HepG2 (cell line): ENCODE data around the gene GSTP1. TPM values are rescaled to one million over a fixed set of nuclear protein-coding genes. Genes with fewer than 3 reads are reported as not detected.

Experiments
- ATAC-seq: fragments of 200-7000 bp; cut with Tn5 transposase; 3 replicates; pipeline ENCODE4 v1.9.1; 2020; ENCODE audit warnings: mild to moderate bottlenecking, moderate library complexity
- BruUV-seq: library from RNA; stranded (reverse); fragments of 400-500 nt; replicated peaks from 2 replicates; lab custom pipeline; 2021; lab: Mats Ljungman, UMichigan
- CTCF ChIA-PET: fragments of 300-600 bp; formaldehyde crosslinking; extraction: SDS; loops from one replicate; lab custom pipeline; 2021; ENCODE audit warnings: low total read pairs, inconsistent platforms, low intra/inter-chr PET ratio; lab: Yijun Ruan, JAX
- POLR2A ChIA-PET: fragments of 350-600 bp; sonication (Branson Sonifier 250); formaldehyde crosslinking; loops from one replicate; lab custom pipeline; 2020; ENCODE audit warnings: antibody characterized with exemption, inconsistent platforms; lab: Yijun Ruan, JAX
- DNase-seq: peaks from one replicate; pipeline ENCODE4 v3.0.0-alpha.2; 2015; ENCODE audit warnings: low spot score
- FAIRE-seq: peaks from 3 replicates; lab custom pipeline; 2011; peaks lifted over from hg19 to GRCh38; lab: Jason Lieb, UNC
- H2AFZ ChIP-seq: one replicate; pipeline ENCODE4 v1.6.1; 2011; ENCODE audit warnings: low read length, inconsistent platforms
- H3K27ac ChIP-seq: fragments of 300-600 bp; 3 replicates; pipeline ENCODE4 v1.8.0; 2011; ENCODE audit warnings: mixed run types, mild to moderate bottlenecking, mixed read lengths, low read length, inconsistent platforms; ENCODE audit not compliant: insufficient read depth; ENCODE audit errors: extremely low read length
- H3K27me3 ChIP-seq, 2 experiments: fragments of 200-600 bp in 1 of 2; 2 replicates in 1 of 2; 3 replicates in 1 of 2; pipeline versions ENCODE4 v1.6.0 to v1.8.0; 2011; ENCODE audit warnings: low read length in 2 of 2, mild to moderate bottlenecking in 2 of 2, moderate library complexity in 2 of 2, inconsistent platforms in 1 of 2; ENCODE audit not compliant: insufficient read depth in 2 of 2, control insufficient read depth in 1 of 2
- H3K36me3 ChIP-seq, 2 experiments: fragments of 200-600 bp in 1 of 2; replicated peaks in 1 of 2; 2 replicates in 1 of 2; 3 replicates in 1 of 2; pipeline versions ENCODE4 v1.5.1 to v1.8.0; 2011; ENCODE audit warnings: low read length in 2 of 2, inconsistent platforms in 1 of 2; ENCODE audit not compliant: insufficient read depth in 2 of 2, control insufficient read depth in 1 of 2
- H3K4me1 ChIP-seq: 2 replicates; pipeline ENCODE4 v1.5.1; 2012; ENCODE audit warnings: low read length, inconsistent platforms; ENCODE audit not compliant: insufficient read depth
- H3K4me2 ChIP-seq: 2 replicates; pipeline ENCODE4 v1.6.0; 2011; ENCODE audit warnings: low read depth, low read length, inconsistent platforms
- H3K4me3 ChIP-seq, 3 experiments: fragments of 200-600 bp in 1 of 3; sonication (generic), shearing (Covaris generic) in 1 of 3; replicated peaks in 1 of 3; 2 replicates each; pipeline ENCODE4 v1.5.1; 2011 to 2016; ENCODE audit warnings: low read length in 3 of 3, inconsistent platforms in 2 of 3, low read depth in 2 of 3, mild to moderate bottlenecking in 2 of 3, control low read depth in 1 of 3, mixed read lengths in 1 of 3; ENCODE audit not compliant: insufficient read depth in 1 of 3
- H3K79me2 ChIP-seq: one replicate; pipeline ENCODE4 v1.6.1; 2011; ENCODE audit warnings: low read length, inconsistent platforms; ENCODE audit not compliant: insufficient read depth
- H3K9ac ChIP-seq: 2 replicates; pipeline ENCODE4 v1.6.0; 2011; ENCODE audit warnings: mild to moderate bottlenecking, low read depth, low read length, inconsistent platforms; ENCODE audit not compliant: insufficient read depth
- H3K9me3 ChIP-seq: 2 replicates; pipeline ENCODE4 v1.5.1; 2012; ENCODE audit warnings: mild to moderate bottlenecking, low read length
- H4K20me1 ChIP-seq: 2 replicates; pipeline ENCODE4 v1.6.0; 2011; ENCODE audit warnings: inconsistent platforms, mild to moderate bottlenecking, low read length, moderate library complexity; ENCODE audit not compliant: insufficient read depth
- GATAD1 ChIP-seq: IDR thresholded peaks from 2 replicates; pipeline ENCODE4 v1.6.1; 2016; ENCODE audit warnings: missing genetic modification reagents, missing compliant biosample characterization
- KLF6 ChIP-seq: IDR thresholded peaks from 2 replicates; pipeline ENCODE4 v1.8.0; 2016; ENCODE audit warnings: missing biosample characterization, missing genetic modification reagents
- MED1 ChIP-seq: sonication (generic); formaldehyde crosslinking; IDR thresholded peaks from 2 replicates; pipeline ENCODE4 v1.4.0; 2020; ENCODE audit warnings: missing genetic modification reagents
- MED13 ChIP-seq: sonication (generic); formaldehyde crosslinking; IDR thresholded peaks from 2 replicates; pipeline ENCODE4 v1.5.0; 2020; ENCODE audit warnings: missing genetic modification reagents
- MXD3 ChIP-seq: IDR thresholded peaks from 2 replicates; pipeline ENCODE4 v1.6.1; 2016; ENCODE audit warnings: mild to moderate bottlenecking, missing biosample characterization, missing genetic modification reagents
- NCOA5 ChIP-seq: sonication (generic); formaldehyde crosslinking; IDR thresholded peaks from 2 replicates; pipeline ENCODE4 v1.4.0; 2020; ENCODE audit warnings: missing genetic modification reagents
- PAX8 ChIP-seq: sonication (generic); formaldehyde crosslinking; IDR thresholded peaks from 2 replicates; pipeline ENCODE4 v1.8.0; 2022; ENCODE audit warnings: mild to moderate bottlenecking, missing genetic modification reagents, borderline replicate concordance
- RARG ChIP-seq: sonication (generic); formaldehyde crosslinking; IDR thresholded peaks from 2 replicates; pipeline ENCODE4 v1.4.0; 2020; ENCODE audit warnings: low read depth, mild to moderate bottlenecking, missing genetic modification reagents
- SAFB2 ChIP-seq: sonication (generic); formaldehyde crosslinking; IDR thresholded peaks from 2 replicates; pipeline ENCODE4 v1.5.1; 2020; ENCODE audit warnings: missing genetic modification reagents, low read depth, mild to moderate bottlenecking, borderline replicate concordance
- SOX6 ChIP-seq, 2 experiments: fragments of 450-650 bp in 1 of 2; sonication (generic) in 1 of 2; formaldehyde crosslinking in 1 of 2; IDR thresholded peaks; 2 replicates each; pipeline versions ENCODE4 v1.4.0 to v1.6.1; 2017 to 2020; ENCODE audit warnings: antibody characterized with exemption in 1 of 2, mild to moderate bottlenecking in 1 of 2, missing genetic modification reagents in 1 of 2
- TARDBP ChIP-seq: sonication (generic); formaldehyde crosslinking; IDR thresholded peaks from 2 replicates; pipeline ENCODE4 v1.8.0; 2022; ENCODE audit warnings: mild to moderate bottlenecking, missing genetic modification reagents
- TBL1XR1 ChIP-seq: fragments of 150-350 bp; IDR thresholded peaks from 2 replicates; pipeline ENCODE4 v1.6.1; 2014; ENCODE audit warnings: borderline replicate concordance, low read length; ENCODE audit not compliant: partially characterized antibody
- TEAD3 ChIP-seq: optimal IDR thresholded peaks from 2 replicates; pipeline ENCODE3; 2016; ENCODE audit warnings: borderline replicate concordance
- THAP8 ChIP-seq: sonication (generic); formaldehyde crosslinking; IDR thresholded peaks from 2 replicates; pipeline ENCODE4 v1.5.1; 2020; ENCODE audit warnings: missing genetic modification reagents, mild to moderate bottlenecking, borderline replicate concordance
- ZBTB4 ChIP-seq: sonication (generic); formaldehyde crosslinking; IDR thresholded peaks from 2 replicates; pipeline ENCODE4 v1.4.0; 2020; ENCODE audit warnings: missing genetic modification reagents, mild to moderate bottlenecking, borderline replicate concordance
- ZFP1 ChIP-seq: IDR thresholded peaks from 2 replicates; pipeline ENCODE4 v1.6.1; 2016
- ZNF225 ChIP-seq: sonication (generic); formaldehyde crosslinking; IDR thresholded peaks from 2 replicates; pipeline ENCODE4 v1.4.0; 2020; ENCODE audit warnings: mild to moderate bottlenecking, missing genetic modification reagents
- ZNF430 ChIP-seq: sonication (generic); formaldehyde crosslinking; IDR thresholded peaks from 2 replicates; pipeline ENCODE4 v1.9.0; 2021; ENCODE audit warnings: mild to moderate bottlenecking, missing genetic modification reagents
- ZNF788 ChIP-seq: sonication (generic); formaldehyde crosslinking; IDR thresholded peaks from 2 replicates; pipeline ENCODE4 v1.5.0; 2020; ENCODE audit warnings: mild to moderate bottlenecking, missing genetic modification reagents, borderline replicate concordance
- ZNF878 ChIP-seq: sonication (generic); formaldehyde crosslinking; IDR thresholded peaks from 2 replicates; pipeline ENCODE4 v1.8.1; 2023; ENCODE audit warnings: mild to moderate bottlenecking, missing genetic modification reagents, moderate library complexity
- WGBS: methylation state at CpG from one replicate; pipeline ENCODE4 v1.1.6; 2017; ENCODE audit warnings: low lambda C conversion rate; 5-methylcytosine and 5-hydroxymethylcytosine counted together
- in situ Hi-C: cut with HindIII; loops from 2 replicates; pipeline ENCODE4 v1.10.0; 2017; ENCODE audit warnings: low pct_unique_long_range_greater_than_20kb; ENCODE audit not compliant: extremely low pct_ligation_motif_present
- intact Hi-C: fragments of 100-400 bp; cut with micrococcal nuclease; formaldehyde crosslinking; loops from one replicate; pipeline ENCODE4 v1.10.0; 2022; ENCODE audit not compliant: unreplicated experiment
- polyA plus RNA-seq, 8 experiments: library from polyadenylated mRNA; depleted of rRNA in 3 of 8; stranded (reverse) in 7 of 8; unstranded in 1 of 8; fragments of >200 nt; fragmentation: Illumina TruSeq in 4 of 8; extraction: Trizol in 4 of 8; gene quantifications; 2 replicates each; pipeline versions ENCODE4 v1.2.1 to v1.2.3, GENCODE V29; 2011 to 2016; ENCODE audit warnings: low read depth in 4 of 8, missing spikeins in 1 of 8, mixed read lengths in 1 of 8; ENCODE audit not compliant: insufficient read depth in 1 of 8
- total RNA-seq, 5 experiments: library from RNA; depleted of rRNA; stranded (reverse); fragments of >200 nt; fragmentation: Illumina TruSeq; extraction: Trizol; gene quantifications; 2 replicates each; pipeline ENCODE4 v1.2.3, GENCODE V29; 2016; ENCODE audit warnings: low read depth in 1 of 5

The GSTP1 gene
- total and polyA plus RNA-seq, 2 of the 13 experiments (the other 11 are each of a cell fraction or from before 2014, with no cell fraction given) = not detected

GRCh38 chr11:67577951-67578350 lies 5.7 kb upstream of the GSTP1 start:
- Histone ChIP-seq H3K27me3 (peaks cover 0 to 2% of the 10 kb centered on the region in 2 experiments; a peak in 1 of 5 replicates), H4K20me1 (no peaks in the 10 kb centered on the region), H3K4me3 (no peak overlapping the region), H3K9ac (no peak overlapping the region), H3K4me1 (peaks cover 53% of the 10 kb centered on the region), H3K36me3 (no peaks in the 10 kb centered on the region), H3K4me2 (no peak overlapping the region), H3K9me3 (no peaks in the 10 kb centered on the region), H2AFZ (no peak overlapping the region), H3K27ac (no peak overlapping the region), H3K79me2 (no peaks in the 10 kb centered on the region)
- ATAC-seq = no peak
- WGBS = no CpG with 5 or more reads among the region's 6 CpGs
- DNase-seq = no peak
- no TSS peak for BruUV-seq
- in situ Hi-C loops = no loop called here
- TF ChIP-seq TBL1XR1 = no peak
- no peak for TF ChIP-seq KLF6
- no peak for TF ChIP-seq ZBTB4
- TF ChIP-seq GATAD1 (CRISPR knock-in tag) = no peak
- no peak for TF ChIP-seq ZNF430 (CRISPR knock-in tag)
- TF ChIP-seq THAP8 = no peak
- no peak for TF ChIP-seq NCOA5 (CRISPR knock-in tag)
- no peak for TF ChIP-seq ZNF878
- no peak for TF ChIP-seq TEAD3
- TF ChIP-seq RARG (CRISPR knock-in tag) = no peak
- TF ChIP-seq SOX6 (IDR thresholded peaks at IDR 0.05) = no peak
- no peak for TF ChIP-seq SOX6 (CRISPR knock-in tag; IDR thresholded peaks at IDR 0.05)
- TF ChIP-seq MXD3 (CRISPR knock-in tag) = no peak
- no peak for TF ChIP-seq PAX8 (CRISPR knock-in tag)
- TF ChIP-seq MED13 = no peak
- no peak for TF ChIP-seq MED1 (CRISPR knock-in tag)
- TF ChIP-seq ZNF225 (CRISPR knock-in tag) = no peak
- TF ChIP-seq SAFB2 (CRISPR knock-in tag) = no peak
- TF ChIP-seq ZNF788 (CRISPR knock-in tag) = no peak
- no peak for TF ChIP-seq ZFP1 (CRISPR knock-in tag)
- TF ChIP-seq TARDBP (CRISPR knock-in tag) = no peak
- intact Hi-C loops = no loop called here
- POLR2A ChIA-PET = interaction anchor here (1.3 kb wide), 1 partner anchor 28 kb away, joined by 3 read pairs; no protein-coding TSS in a partner anchor
- no peak for FAIRE-seq
- CTCF ChIA-PET = no interaction called here
